GM19025 (cell line): ENCODE data around the gene BATF2.
"Not testable (repeated sequence)": the region's sequence is repeated elsewhere in the genome, so short reads cannot be mapped to it uniquely, and the experiment has no call there.

Source experiments
- ATAC-seq: cut with Tn5 transposase; IDR thresholded peaks from one replicate; pipeline ENCODE4 v1.9.1; 2021; ENCODE audit warnings: mild to moderate bottlenecking, low read depth, moderate library complexity; ENCODE audit not compliant: unreplicated experiment

BATF2 gene

DNA sequence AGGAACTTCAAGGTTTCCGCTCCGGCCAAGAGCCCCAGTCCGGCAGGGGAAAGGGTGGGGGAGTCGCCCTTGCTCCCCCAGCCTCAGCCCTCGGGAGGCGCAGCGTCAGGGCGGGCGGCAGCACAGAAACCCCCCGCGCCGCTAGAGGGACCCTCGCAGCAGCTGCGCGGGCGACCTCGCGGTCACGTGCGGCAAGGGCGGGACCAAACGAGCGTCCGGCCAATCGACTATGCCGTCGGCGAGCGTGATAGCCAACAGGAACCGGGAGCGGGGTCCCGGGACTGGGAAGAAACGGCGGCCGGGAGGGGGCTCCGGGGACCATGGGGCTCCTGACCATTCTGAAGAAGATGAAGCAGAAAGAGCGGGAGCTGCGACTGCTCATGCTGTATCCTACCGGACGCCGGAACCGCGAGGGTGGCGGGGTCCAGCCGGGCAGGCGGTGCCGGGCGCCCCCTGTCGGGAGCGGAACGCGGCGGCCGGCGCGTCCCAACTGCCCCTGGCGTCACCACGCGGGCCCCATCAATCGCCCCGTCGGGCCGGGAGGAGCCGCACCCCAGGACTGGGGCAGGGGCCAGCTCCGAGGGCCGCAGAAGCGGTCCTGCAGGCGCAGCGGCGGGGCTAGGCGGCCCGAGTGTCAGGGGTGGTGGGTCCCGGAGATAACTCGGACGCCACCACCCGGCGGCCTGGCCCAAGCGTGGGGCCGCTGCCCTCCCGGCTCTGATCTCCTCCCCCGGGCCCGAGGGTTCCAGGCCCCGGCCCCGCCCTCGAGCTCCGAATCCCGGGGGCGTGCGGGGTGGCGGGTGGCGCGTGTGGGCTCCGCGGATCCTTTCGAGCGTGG is 17.3 kb upstream of the BATF2 start, which contains the start of gene ARL2:
TSS of gene ARL2 (plus strand) at position 273 of the 838 bp plus-strand sequence. CDS start at position 321, 48 bp downstream.
- ATAC-seq = peak; percentile 69

DNA sequence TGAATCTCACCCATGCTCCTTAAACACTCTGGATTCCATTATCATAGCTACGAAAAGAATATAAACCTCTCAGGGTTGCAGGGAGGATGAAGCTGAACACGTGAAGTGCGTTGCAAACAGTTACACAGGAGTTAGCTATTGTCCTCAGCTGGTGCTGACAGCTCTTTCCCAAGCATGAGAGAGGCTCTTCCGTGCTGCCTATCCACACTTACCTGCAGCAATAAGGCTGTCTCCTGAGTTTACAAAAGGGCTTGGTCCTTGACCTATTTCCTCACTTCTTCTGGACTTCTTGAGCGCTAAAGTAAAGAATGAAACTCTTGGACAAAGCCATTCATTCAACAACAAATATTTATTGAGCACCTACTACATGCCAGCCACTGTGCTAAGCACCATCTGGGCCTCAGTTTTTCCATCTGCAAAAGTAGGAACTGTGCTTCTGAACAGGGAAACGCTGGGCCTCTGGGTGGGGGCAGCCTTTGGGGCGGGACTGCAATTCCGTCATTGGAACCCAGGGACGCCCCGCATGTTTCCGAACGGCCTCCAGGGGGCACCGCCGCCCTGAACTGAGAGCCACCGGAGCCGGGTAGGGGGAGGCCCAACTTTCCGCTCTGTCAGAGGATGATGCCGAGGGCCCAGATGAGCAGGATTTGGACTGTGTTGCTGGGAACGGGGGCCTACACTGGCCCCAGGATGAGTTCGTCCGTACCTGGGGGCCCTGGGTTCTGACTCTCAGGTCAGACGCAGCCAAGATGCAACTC is 16.5 kb upstream of the BATF2 start:
- ATAC-seq = peak; percentile 61

DNA sequence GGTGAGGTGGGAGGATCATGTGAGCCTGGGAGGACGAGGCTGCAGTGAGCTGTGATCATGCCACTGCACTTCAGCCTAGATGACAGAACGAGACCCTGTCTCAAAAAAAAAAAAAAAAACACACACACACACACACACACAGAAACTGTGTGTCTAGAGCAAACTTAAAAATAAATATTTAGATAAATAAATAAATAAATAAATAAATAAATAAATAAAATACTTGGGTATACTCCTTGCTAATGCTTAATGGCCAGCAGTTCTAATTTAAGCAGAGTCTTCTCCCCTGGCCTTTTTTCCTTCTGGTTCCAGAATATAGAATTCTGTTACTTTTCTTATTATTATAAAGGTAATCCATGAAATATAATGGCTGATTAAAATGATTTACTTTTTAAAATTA is 12.1 kb upstream of the BATF2 start:
- ATAC-seq = no peak

DNA sequence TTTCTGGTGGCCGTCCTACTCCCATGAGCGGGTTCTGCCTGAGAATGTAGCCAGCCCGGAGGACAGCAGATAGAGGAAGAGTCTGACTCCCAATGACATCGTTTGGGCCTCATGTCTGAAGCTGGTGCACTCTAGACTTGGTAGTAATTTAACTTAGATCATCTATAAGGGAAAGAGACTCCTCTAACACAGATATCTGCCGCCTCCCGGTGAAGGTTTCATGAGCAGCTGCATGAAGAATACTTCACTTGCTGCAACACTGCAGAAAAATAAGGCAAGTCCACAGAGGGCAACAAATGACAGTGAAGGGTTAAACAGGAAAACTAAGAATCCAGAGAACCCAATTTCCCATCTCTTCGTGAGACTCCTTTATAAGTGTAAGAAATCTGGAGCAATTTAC is 11.2 kb upstream of the BATF2 start:
- ATAC-seq = no peak

GRCh38 chr11:65003968-65004367 is 7.2 kb upstream of the BATF2 start:
- not testable (repeated sequence) for ATAC-seq

GRCh38 chr11:65003282-65003681 is 6.5 kb upstream of the BATF2 start:
- ATAC-seq = no peak

DNA sequence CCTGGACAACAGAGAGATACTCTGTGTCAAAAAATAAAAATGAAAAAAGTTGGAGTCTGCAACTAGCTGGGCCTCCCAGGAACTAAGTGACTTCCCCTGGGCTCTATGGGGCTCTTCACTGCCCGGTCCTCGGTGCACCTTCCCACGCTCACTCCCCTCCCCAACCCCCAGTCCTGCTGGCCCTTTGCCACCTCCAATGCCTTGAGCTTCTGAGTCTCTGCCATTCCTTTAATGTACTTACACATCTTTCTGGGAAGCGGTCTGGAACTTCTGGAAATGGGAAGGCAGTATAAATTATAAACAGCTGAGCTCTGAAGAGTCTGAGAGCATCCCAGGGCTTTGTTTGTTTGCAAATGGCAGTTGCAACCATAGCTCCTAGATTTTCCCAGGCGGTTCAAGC is 5.9 kb upstream of the BATF2 start:
- ATAC-seq = no peak

DNA sequence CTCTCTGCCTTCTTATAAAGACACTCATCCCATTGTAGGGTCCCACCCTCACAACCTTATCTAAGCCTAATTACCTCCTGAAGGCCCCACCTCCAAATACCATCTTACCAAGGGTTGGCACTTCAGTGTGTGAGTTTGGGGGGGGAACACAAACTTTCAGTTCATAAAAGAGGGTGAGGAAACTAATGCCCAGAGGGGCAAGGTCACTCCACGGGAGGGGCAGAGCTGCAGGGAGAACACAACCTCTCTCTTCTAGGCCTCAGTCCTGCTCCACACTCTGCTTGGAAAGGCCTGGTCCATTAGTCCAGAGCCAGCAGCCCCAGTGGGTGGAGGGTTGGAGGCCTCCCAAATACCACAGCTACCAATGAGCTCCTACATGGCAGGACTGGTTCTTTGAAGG is 2.7 kb upstream of the BATF2 start:
- no peak for ATAC-seq

- ATAC-seq = no peak
Measured at GRCh38 chr11:64998690-64999431, 2.1 kb upstream of the BATF2 start.

DNA sequence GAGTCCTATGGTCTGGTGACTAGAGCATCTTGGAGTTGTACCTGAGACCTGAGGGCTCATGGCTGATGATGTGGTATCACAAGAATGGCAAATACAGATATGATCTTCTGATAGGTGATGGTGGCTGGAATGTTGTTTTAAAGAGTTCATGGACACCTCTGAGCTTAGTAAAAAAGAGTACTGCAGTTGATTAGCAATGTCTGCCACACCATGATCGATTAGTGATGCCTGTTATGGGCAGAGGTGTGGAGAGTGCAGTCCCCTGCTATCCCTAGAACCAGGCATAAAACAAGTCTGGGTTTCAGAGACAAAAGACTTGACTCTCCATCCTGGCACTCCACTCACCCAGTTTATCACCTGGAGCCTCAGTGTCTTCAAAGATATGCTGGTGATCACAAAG is 1.4 kb upstream of the BATF2 start:
- no peak for ATAC-seq

DNA sequence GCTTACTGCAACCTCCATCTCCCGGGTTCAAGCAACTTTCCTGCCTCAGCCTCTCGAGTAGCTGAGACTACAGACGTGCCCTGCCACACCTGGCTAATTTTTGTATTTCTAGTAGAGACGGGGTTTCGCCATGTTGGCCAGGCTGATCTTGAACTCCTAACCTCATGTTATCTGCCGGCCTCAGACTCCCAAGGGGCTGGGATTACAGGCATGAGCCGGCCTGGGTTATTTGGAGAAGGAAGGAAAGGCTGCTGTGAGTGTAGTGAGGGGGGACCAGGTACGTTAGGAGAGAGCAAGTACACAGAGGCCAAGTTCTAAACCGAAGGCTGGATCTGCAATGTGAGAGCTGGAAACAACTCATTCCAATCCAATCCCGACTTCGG is 453 bp downstream of the BATF2 start:
- no peak for ATAC-seq

GRCh38 chr11:64994318-64994717 is 2.5 kb downstream of the BATF2 start:
- no peak for ATAC-seq

GRCh38 chr11:64990222-64990923 is 6.4 kb downstream of the BATF2 start:
- ATAC-seq = no peak

DNA sequence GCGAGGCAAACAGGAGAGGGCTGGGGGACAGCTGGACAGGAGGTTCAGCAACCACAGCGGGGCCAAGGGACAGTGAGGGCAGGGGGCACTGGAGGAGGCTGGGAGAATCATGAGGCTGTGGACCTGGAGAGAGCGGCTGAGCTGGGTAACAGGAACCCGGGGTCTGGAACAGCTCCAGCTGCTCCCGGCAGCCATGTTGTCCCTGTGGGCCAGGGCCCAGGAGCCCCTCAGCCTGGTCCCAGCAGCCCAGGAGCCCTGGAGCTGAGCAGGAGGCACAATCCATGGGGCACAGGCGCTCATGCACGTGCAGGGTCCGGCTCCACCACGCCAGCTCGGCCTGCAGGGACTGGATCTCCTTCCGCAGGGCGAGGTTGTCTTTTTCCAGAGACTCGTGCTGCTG is 7.4 kb downstream of the BATF2 start:
- ATAC-seq = no peak

DNA sequence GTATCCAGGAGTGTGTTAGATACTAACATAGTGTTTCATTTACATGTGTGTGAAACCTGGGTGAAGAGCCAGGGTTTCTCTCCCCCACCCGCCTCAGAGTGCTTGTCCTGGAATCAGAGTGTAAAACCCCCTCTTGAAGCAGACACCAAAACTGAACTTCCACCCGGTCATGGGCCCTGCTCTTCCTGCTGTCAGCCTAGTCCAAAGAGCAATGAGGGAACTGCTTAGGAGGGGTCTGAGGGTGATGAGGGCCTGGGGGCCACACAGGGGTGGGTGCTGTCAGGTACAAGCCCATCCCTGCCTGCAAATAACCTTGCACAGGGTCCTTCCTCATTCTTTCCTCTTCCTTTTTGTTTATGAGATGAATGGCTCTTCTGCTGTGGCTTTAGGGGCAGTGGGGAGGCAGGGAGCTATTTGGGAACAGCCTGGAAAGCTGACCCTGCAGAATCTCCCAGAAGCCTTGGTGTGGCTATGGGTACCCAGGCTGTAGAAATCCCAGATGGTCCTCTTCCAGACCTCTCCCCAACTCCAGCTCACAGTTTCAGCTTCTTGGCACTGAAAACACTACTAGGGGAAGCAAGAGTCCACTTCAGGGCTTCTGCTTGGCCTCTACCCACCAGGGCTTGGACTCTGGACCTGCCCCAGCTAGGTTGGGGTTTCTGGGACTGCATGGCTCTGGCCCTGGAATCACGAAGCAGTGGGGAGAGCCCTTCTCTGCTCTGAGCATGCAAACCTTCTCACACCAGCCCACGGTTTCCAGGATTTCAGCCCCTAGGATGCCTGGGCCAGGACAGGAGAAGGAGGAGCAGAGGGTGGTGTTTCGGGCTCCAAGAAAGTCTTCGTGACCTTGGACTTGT is 8.5 kb downstream of the BATF2 start:
- ATAC-seq = no peak

- not testable (repeated sequence) for ATAC-seq
Measured at GRCh38 chr11:64983339-64983738, 13.4 kb downstream of the BATF2 start.

GRCh38 chr11:64976651-64977050 is 20.1 kb downstream of the BATF2 start:
- no peak for ATAC-seq

DNA sequence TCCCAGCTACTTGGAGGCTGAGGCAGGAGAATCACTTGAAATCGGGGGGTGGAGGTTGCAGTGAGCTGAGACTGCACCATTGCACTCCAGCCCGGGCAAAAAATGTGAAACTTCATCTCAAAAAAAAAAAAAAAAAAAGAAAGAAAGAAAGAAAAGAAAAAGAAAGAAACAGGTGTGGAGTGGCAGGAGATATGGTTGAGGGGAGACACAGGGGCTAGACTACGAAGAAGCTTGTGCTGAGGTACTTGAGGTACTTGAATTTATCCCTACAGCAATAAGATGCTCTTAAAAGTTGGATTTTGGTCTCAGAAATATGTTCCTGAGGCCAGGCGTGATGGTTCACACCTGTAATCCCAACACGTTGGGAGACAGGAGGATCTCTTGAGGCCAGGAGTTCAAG is 22.6 kb downstream of the BATF2 start:
- no peak for ATAC-seq

- ATAC-seq = no peak
Measured at GRCh38 chr11:64971421-64972233, 25.1 kb downstream of the BATF2 start, which contains the start of gene MAJIN. Gene MAJIN, minus strand, starts transcription at chr11:64972108. Its CDS starts 12,703 bp downstream, at chr11:64959405.
